K562 (cell line): ENCODE measurements around the gene FAT2.

Experiments
- CTCF ChIP-seq, 3 experiments: IDR thresholded peaks in 2 of 3; conservative IDR thresholded peaks in 1 of 3; 2 replicates each; pipeline ENCODE4 v1.5.1; 2011 to 2012; ENCODE audit warnings: low read length in 3 of 3, mild to moderate bottlenecking in 3 of 3, control low read depth in 2 of 3, improper control_type of control experiment in 1 of 3, inconsistent platforms in 1 of 3, low read depth in 1 of 3, mixed read lengths in 1 of 3, moderate library complexity in 1 of 3; ENCODE audit not compliant: insufficient read depth in 2 of 3
- EZH2 ChIP-seq: IDR thresholded peaks from 2 replicates; pipeline ENCODE4 v1.6.1; 2012; ENCODE audit warnings: low read depth, mild to moderate bottlenecking, inconsistent platforms, low read length, borderline replicate concordance
- HNRNPUL1 ChIP-seq: fragments of 200-400 bp; formaldehyde crosslinking; IDR thresholded peaks from 2 replicates; pipeline ENCODE4 v1.6.1; 2017; ENCODE audit warnings: low read length
- MED1 ChIP-seq: sonication (generic); formaldehyde crosslinking; IDR thresholded peaks from 2 replicates; pipeline ENCODE4 v1.8.1; 2023; ENCODE audit warnings: missing genetic modification reagents, borderline replicate concordance
- TF ChIP-seq, protein P1 (sequence below): sonication (generic); formaldehyde crosslinking; IDR thresholded peaks from 2 replicates; pipeline ENCODE4 v1.8.1; 2023; ENCODE audit warnings: mild to moderate bottlenecking, missing genetic modification reagents

- TF ChIP-seq MED1 (CRISPR knock-in tag) (no peak), CTCF (IDR thresholded peaks at IDR 0.05 in 2 of 3, conservative IDR thresholded peaks at IDR 0.05 in 1 of 3; ENCODE audit: insufficient read depth in 2 of 3, low read depth in 1 of 3, low read length in 3 of 3) (no peak), HNRNPUL1 (no peak), EZH2 (no peak)
- TF ChIP-seq, protein P1, sequence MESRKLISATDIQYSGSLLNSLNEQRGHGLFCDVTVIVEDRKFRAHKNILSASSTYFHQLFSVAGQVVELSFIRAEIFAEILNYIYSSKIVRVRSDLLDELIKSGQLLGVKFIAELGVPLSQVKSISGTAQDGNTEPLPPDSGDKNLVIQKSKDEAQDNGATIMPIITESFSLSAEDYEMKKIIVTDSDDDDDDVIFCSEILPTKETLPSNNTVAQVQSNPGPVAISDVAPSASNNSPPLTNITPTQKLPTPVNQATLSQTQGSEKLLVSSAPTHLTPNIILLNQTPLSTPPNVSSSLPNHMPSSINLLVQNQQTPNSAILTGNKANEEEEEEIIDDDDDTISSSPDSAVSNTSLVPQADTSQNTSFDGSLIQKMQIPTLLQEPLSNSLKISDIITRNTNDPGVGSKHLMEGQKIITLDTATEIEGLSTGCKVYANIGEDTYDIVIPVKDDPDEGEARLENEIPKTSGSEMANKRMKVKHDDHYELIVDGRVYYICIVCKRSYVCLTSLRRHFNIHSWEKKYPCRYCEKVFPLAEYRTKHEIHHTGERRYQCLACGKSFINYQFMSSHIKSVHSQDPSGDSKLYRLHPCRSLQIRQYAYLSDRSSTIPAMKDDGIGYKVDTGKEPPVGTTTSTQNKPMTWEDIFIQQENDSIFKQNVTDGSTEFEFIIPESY (CRISPR knock-in tag): no peak
Observed at GRCh38 chr5:151591144-151591819, at the start of gene FAT2.
